ENCODE results near the gene SF3B4. TPM values are rescaled to one million over a fixed set of nuclear protein-coding genes. Genes with fewer than 3 reads are reported as not detected.

The SF3B4 gene
- total and polyA plus RNA-seq, 2 of the 13 experiments (the other 11 are each of a cell fraction or from before 2014, with no cell fraction given), result 13.8 to 14.8 TPM

DNA sequence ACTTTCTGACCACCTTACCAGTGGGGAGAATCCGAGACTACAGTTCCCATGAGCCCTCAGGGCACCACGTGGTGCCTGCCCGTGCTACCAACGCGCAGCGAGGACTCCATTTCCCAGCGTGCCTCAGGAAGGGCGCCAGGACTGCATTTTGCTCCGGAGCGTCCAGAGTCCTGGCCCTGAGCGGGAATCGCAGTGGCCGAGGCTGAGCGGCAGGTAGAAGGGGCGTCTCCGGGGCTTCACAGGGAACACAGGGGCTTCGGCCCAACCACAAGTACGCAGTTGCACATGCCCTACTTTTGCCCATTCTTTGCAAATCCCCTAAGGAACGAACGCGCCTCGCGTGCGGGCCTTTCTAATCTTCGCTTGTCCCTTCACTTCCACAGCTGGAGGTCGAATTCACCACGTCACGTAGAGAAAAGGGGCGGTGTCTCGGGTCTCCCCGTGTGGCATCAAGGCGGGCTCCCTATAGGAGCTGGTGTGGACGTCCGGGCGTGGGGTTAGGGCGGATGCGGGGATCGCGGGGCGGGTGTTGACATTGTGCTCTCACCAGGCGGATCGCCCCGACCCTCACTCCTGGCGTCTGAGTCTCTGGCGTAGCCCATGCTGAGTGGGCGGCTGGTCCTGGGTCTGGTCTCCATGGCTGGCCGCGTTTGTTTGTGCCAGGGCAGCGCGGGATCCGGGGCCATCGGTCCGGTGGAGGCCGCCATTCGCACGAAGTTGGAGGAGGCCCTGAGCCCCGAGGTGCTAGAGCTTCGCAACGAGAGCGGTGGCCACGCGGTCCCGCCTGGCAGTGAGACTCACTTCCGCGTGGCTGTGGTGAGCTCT, 27.9 kb downstream of the SF3B4 start, which contains the start of gene BOLA1 (continued):
- peak; percentile 29; the same call in 1 of the 2 replicates for TF ChIP-seq KMT2B (CRISPR knock-in tag; IDR thresholded peaks at IDR 0.05)
- TF ChIP-seq ZNF547 (CRISPR knock-in tag; IDR thresholded peaks at IDR 0.05), result no peak
- TF ChIP-seq, protein P1, sequence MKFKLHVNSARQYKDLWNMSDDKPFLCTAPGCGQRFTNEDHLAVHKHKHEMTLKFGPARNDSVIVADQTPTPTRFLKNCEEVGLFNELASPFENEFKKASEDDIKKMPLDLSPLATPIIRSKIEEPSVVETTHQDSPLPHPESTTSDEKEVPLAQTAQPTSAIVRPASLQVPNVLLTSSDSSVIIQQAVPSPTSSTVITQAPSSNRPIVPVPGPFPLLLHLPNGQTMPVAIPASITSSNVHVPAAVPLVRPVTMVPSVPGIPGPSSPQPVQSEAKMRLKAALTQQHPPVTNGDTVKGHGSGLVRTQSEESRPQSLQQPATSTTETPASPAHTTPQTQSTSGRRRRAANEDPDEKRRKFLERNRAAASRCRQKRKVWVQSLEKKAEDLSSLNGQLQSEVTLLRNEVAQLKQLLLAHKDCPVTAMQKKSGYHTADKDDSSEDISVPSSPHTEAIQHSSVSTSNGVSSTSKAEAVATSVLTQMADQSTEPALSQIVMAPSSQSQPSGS (CRISPR knock-in tag; IDR thresholded peaks at IDR 0.05), result peak; percentile 75
- TF ChIP-seq GABPB1 (CRISPR knock-in tag; IDR thresholded peaks at IDR 0.05), result peak; percentile 91
- TF ChIP-seq PHF8 (CRISPR knock-in tag; IDR thresholded peaks at IDR 0.05), result peak; percentile 74
- TF ChIP-seq HNRNPLL (IDR thresholded peaks at IDR 0.05; ENCODE audit: low read depth, low read length, poor library complexity, severe bottlenecking), result peak; percentile 29
- TF ChIP-seq, protein P2, sequence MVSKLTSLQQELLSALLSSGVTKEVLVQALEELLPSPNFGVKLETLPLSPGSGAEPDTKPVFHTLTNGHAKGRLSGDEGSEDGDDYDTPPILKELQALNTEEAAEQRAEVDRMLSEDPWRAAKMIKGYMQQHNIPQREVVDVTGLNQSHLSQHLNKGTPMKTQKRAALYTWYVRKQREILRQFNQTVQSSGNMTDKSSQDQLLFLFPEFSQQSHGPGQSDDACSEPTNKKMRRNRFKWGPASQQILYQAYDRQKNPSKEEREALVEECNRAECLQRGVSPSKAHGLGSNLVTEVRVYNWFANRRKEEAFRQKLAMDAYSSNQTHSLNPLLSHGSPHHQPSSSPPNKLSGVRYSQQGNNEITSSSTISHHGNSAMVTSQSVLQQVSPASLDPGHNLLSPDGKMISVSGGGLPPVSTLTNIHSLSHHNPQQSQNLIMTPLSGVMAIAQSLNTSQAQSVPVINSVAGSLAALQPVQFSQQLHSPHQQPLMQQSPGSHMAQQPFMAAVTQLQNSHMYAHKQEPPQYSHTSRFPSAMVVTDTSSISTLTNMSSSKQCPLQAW (CRISPR knock-in tag; IDR thresholded peaks at IDR 0.05), result 0 out of 2 replicates have a peak, but pooled peaks have one; percentile 28
- TF ChIP-seq ZNF839 (CRISPR knock-in tag; IDR thresholded peaks at IDR 0.05; ENCODE audit: borderline replicate concordance), result no peak
- TF ChIP-seq ZNF496 (CRISPR knock-in tag; IDR thresholded peaks at IDR 0.05; ENCODE audit: insufficient replicate concordance), result no peak
- TF ChIP-seq, protein P3, sequence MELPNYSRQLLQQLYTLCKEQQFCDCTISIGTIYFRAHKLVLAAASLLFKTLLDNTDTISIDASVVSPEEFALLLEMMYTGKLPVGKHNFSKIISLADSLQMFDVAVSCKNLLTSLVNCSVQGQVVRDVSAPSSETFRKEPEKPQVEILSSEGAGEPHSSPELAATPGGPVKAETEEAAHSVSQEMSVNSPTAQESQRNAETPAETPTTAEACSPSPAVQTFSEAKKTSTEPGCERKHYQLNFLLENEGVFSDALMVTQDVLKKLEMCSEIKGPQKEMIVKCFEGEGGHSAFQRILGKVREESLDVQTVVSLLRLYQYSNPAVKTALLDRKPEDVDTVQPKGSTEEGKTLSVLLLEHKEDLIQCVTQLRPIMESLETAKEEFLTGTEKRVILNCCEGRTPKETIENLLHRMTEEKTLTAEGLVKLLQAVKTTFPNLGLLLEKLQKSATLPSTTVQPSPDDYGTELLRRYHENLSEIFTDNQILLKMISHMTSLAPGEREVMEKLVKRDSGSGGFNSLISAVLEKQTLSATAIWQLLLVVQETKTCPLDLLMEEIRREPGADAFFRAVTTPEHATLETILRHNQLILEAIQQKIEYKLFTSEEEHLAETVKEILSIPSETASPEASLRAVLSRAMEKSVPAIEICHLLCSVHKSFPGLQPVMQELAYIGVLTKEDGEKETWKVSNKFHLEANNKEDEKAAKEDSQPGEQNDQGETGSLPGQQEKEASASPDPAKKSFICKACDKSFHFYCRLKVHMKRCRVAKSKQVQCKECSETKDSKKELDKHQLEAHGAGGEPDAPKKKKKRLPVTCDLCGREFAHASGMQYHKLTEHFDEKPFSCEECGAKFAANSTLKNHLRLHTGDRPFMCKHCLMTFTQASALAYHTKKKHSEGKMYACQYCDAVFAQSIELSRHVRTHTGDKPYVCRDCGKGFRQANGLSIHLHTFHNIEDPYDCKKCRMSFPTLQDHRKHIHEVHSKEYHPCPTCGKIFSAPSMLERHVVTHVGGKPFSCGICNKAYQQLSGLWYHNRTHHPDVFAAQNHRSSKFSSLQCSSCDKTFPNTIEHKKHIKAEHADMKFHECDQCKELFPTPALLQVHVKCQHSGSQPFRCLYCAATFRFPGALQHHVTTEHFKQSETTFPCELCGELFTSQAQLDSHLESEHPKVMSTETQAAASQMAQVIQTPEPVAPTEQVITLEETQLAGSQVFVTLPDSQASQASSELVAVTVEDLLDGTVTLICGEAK (IDR thresholded peaks at IDR 0.05), result no peak
- TF ChIP-seq, protein P3 (CRISPR knock-in tag; IDR thresholded peaks at IDR 0.05), result peak; percentile 60; the same call in 1 of the 2 replicates
- TF ChIP-seq ZNF275 (CRISPR knock-in tag; IDR thresholded peaks at IDR 0.05; ENCODE audit: borderline replicate concordance), result no peak
- no peak for TF ChIP-seq NR2F6 (IDR thresholded peaks at IDR 0.05)
- no peak for TF ChIP-seq NR2F6 (CRISPR knock-in tag; IDR thresholded peaks at IDR 0.05)
- no peak for TF ChIP-seq SYNCRIP (IDR thresholded peaks at IDR 0.05; ENCODE audit: insufficient read depth, low read depth, low read length)
- no peak for TF ChIP-seq MIER2 (CRISPR knock-in tag; IDR thresholded peaks at IDR 0.05)

Data from HepG2 (cell line).